Astrocyte (in vitro differentiated cells and primary cell): ENCODE results near the gene OTUD7B.
"Not testable (repeated sequence)": the region's sequence is repeated elsewhere in the genome, so short reads cannot be mapped to it uniquely, and the experiment has no call there.

Experiments used
- EZH2 ChIP-seq: IDR thresholded peaks from 2 replicates; pipeline ENCODE4 v1.6.1; 2012; ENCODE audit warnings: mild to moderate bottlenecking, low read length, inconsistent platforms; ENCODE audit not compliant: insufficient read depth
- TF ChIP-seq, protein P1 (sequence below): IDR thresholded peaks from 2 replicates; pipeline ENCODE4 v1.5.1; 2011; ENCODE audit warnings: low read depth, mild to moderate bottlenecking, inconsistent platforms, low read length, moderate library complexity; ENCODE audit not compliant: insufficient read depth

DNA sequence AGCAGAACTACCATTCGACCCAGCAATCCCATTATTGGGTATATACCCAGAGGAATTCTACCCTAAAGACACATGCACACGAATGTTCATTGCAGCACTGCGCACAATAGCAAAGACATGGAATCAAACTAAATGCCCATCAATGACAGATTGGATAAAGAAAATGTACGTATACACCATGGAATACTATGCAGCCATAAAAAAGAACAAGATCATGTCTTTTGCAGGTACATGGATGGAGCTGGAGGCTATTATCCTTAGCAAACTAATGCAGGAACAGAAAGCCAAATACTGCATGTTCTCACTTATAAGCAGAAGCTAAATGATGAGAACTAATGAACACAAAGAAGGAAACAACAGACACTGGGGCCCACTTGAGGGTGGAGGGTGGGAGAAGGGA is 45.0 kb upstream of the OTUD7B start:
- TF ChIP-seq, protein P1, sequence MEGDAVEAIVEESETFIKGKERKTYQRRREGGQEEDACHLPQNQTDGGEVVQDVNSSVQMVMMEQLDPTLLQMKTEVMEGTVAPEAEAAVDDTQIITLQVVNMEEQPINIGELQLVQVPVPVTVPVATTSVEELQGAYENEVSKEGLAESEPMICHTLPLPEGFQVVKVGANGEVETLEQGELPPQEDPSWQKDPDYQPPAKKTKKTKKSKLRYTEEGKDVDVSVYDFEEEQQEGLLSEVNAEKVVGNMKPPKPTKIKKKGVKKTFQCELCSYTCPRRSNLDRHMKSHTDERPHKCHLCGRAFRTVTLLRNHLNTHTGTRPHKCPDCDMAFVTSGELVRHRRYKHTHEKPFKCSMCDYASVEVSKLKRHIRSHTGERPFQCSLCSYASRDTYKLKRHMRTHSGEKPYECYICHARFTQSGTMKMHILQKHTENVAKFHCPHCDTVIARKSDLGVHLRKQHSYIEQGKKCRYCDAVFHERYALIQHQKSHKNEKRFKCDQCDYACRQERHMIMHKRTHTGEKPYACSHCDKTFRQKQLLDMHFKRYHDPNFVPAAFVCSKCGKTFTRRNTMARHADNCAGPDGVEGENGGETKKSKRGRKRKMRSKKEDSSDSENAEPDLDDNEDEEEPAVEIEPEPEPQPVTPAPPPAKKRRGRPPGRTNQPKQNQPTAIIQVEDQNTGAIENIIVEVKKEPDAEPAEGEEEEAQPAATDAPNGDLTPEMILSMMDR: not testable (repeated sequence)
- TF ChIP-seq EZH2: not testable (repeated sequence)
